Superior temporal gyrus (tissue), 1 donor: Measurements from ENCODE around the gene KLK8.
A peak's percentile ranks its signal among the peaks of the same experiment; 100 is the strongest.
"Not testable (repeated sequence)": the region's sequence is repeated elsewhere in the genome, so short reads cannot be mapped to it uniquely, and the experiment has no call there.

ENCODE experiments used
- DNase-seq: peaks from one replicate; pipeline ENCODE4 v3.0.0-alpha.2; 2016; ENCODE audit errors: extremely low spot score

Gene KLK8

DNA sequence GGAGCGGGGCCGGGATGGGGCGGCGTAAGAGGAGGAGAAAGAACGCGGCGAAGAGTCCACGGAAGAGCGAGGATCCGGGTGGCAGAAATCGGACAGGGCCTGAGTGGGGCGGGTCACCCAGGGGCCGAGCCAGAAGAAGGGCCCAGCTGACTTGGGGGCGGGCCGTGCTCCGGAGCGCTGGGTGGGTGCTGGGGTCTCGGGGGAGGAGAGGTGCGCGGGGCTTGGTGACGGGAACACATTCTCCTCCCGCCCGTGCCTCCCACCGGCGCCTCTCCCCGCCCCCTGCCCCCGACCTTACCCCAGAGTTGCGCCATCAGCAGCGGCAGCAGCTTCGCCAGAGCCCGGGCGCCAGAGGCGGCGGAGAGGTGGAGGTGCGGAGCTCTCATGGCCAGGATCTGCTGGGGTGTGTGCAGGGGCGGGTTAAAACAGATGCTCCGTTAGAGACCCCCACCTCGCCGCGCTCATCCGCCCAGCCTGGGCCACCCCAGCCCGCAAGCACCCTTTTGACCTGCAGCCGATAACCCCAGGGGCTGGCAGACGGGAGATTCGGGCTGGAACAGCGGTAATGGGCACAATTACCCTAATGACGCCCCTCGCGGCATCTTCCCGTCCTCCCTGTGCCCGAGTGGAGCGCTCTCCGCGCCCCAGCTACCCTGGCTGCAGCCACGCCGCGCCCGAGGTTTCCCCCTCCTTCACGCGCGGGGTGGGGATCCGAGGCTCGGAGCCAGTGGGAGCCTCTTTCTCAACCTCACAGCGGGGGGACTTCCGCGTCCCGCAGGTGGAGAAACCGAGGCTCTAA, 17.5 kb upstream of the KLK8 start:
- no peak for DNase-seq

DNA sequence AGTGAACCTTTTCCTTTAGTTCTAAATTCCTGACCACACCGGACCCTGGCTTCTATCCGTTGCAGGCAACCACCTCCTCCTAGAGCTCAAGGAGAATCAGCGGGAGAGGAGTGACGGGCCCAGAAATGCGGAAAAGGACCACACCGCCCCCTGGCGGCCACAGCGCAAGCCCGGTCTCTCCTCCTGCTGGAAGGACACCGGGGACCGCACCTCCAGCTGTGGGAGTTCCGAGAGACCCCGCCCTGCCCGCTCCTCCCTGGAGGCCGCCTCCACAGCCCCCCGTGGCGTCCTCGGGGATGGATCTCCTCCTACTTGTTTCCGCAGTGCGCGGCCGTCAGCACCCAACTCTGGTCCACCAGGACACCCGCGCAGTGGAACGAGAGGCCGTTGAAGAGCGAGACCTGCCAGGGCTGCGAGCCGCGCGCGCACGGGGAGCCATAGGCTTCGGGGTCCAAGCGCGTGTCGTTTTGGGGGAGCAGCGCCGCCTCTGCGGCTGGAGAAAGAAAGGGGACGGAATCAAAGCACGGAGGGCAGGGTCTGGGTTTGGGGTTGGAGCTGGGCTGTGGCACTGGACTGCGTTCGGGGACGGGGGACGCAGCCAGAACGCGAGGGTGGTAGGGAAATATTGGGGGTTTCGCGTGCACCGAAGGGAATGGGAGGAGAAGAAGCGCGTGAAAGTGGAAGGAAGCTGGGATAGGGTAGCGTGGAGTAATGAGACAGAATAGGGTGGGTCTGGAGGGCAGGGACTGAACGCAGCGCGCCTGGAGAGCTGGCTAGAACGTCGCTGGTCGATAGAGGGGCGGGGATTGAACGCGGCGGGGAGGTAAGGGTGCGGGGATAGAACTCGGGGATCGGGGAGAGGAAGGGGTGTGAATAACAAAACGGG, 15.6 kb upstream of the KLK8 start:
- peak; percentile 79 for DNase-seq

DNA sequence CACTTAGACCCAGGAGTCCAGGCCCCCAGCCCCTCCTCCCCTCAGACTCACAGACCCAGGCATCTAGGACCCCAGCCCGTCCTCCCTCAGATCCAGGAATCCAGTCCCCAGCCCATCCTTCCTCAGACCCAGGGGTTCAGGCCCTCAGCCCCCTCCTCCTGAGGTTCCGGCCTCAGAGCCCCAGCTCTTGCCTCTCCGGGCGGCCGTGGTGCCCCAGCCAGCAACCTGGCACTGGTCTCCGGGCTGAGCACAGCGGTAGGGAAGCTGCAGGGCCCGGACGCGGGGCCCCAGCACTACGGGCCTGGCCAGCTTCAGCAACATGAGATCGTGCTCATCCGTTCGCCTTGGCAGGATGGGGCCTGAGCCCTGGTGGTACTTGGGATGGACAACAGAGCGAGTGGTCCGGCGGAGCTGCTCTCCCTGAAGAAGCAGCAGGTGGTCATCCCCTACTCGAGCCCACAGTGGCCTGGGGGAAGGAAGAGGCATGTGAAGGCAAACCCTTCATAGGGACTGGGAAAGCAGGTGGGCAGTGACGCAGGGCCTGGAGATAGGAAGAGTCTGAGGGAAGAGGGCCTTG, 14.4 kb upstream of the KLK8 start:
- no peak for DNase-seq

DNA sequence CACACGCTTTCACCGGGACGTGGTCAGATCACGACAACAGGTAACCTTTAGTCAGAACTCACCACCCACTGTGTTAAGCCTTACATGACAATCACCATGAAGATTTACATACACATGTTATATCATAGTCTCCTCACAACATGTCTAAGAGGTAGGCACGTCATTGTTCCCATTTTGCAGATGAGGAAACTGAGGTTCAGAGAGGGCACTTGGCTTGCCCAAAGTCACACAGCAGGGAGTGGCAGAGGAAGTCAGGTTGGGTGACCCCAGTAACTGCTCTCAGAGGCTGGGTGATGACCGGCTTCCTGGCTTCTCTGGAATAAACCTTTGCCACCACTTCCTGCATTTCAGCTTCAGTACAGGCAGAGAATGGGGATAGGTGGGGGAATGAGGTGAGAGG, 12.8 kb upstream of the KLK8 start:
- DNase-seq: no peak

DNA sequence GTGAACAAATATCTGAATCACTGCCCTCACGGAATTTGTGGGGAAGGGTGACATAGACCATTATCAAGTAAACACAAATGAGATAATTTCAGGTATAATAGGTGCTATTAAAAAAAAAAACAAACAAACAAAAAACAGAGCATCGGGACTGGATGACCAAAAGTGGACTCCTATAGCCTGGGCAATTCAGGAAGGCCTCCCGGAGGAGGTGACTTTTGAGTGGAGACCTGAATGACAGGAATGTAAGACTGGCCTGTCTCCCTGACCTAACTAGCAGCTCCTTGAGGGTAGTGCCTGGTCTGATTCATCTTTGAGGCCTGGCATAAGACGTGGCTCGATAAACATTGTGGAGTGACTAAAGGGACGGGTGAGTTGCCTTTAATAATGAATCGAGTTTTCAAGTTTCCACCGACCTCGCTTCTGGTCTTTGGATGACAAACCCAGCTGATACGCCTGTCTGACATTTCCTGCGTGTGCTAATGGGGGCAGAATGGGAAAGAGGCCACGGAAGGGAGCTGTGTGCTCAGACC, 11.3 kb upstream of the KLK8 start:
- DNase-seq: no peak

DNA sequence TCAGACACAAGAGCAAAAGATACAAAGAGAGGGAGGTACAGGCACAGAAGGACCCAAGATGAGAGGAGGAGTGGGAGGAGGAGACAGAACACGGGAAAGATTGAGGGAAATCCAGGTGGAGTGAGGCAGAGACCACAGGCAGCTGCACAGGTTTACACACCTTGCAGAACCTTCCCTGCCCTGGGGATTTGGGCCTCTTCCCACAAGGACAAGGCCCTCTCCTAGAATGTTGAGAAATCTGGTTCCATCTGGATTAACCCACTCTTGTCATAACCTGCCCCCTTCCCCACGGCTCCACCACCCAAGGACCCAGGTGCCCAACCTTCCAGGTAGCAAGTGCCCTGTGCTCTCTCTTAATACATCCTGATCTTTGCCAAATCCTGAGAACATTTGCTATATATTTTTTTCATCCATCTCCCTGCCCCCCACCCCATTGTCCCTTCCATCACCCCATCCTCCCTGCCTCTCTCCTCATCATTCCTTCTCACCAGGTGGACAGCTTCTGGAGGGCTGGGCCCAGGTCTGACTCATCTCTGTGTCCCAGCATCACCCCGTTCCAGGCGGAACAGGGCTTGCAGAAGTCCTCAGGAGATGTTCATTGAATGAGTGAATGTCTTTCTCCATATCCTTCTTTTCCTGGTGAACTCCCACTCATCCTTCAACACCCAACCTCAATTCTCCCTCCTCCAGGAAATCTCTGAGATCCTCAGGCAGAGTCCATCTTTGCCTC, 8.8 kb upstream of the KLK8 start:
- no peak for DNase-seq

DNA sequence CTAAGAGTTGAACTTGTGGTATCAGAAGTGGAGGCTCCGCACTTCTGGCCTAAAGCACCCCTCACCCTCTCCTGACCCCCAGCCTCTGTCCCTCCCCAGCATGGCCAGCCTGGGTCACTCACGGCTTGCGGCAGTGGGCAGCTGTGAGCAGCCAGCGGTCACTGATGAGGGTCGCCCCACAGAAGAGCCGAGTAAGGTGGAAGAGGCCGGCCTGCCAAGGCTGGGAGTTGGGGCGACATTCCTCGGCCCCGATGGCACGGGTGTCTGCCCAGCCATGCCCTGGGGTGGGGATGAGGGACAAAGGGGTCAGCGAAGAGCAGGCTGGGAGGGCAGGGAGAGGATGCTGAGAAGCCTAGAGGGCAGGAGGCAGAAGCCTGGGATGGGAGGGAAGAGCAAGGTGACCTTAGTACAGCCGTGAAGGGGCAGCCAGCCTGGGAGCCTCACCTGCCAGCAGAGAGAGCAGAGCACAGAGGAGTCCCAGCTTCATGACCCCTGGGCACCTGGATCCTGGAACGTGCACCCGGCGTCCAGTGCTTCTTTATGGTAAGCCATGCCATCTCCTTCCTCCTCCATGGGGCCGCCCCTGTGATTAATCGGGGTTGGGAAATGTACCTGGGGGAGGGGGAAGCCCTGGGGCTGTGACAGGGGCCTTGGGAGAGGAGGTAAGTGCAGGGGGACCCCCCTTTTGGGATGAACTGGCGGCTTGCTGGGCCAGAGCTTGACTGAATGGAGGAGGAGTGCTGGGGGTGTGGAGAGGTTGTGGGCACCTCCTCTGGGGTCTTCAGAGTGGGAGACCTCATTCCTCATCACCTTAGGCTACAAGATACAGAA, 7.9 kb upstream of the KLK8 start:
- no peak for DNase-seq

DNA sequence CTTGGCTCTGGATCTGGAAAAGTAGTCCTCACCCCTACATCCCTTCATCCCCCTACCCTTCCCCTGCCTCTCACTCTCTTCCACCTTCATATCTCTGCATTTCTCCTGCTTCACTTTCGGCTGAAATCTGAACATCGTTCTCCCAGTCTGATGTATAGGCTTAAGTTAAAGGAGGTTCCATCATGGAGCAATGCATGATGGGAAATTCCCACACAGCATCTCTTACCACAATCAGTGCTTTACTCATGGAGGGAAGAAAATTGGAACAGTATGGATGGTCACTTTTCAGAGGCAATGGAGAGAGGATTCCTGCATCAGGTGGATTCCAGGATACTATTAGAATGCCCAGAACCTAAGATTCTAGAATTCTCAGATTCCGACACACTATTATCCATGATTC, 6.1 kb upstream of the KLK8 start:
- DNase-seq: no peak

DNA sequence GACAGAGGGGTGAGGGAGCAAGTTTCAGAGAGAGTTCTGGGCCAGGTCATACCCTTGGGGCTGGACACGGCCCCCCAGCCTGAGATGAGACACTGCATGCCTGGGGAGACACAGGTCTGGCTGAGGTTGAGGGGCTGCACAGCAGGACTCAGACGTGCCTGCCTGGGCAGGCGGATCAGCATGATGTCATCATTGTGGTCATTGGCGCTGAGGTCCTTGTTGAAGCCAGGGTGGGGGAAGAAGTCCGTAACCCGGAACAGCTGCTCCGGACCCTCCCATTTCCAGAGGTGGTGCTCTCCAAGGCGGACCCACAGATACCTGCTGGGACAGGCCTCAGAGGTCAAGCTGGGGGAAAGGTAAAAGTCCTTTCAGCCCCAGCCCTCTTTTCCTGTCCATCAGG, 5.0 kb upstream of the KLK8 start:
- no peak for DNase-seq

DNA sequence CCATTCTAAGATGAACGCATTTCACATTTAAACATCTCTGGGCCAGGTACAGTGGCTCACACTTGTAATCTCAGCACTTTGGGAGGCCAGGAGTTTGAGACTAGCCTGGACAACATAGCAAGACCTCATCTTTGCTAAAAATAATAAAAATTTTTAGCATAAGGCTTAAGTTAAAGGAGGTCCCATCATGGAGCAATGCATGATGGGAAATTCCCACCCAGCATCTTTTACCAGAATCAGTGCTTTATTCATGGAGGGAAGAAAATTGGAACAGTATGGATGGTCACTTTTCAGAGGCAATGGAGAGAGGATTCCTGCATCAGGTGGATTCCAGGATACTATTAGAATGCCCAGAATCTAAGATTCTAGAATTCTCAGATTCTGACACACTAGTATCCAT, 3.8 kb upstream of the KLK8 start:
- no peak for DNase-seq

DNA sequence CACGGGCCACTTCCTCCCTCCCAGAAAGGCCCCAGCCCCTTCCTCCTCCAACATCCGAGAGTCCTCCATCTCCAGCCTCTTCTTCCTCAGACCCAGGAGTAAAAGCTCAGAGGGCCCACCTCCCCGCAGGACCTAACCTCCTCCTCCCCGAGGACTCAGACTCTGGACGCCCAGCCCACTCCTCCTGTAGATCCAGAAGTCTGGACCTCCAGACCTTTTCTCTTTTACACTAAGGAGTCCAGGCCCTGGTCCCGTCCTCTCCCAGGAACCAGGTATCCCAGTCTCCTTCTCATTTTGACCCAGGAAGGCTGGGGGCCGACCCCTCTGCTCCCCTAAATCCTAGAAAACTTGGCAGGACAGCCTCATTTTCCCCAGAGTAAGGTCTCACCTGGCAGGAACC, 1.9 kb upstream of the KLK8 start:
- no peak for DNase-seq

DNA sequence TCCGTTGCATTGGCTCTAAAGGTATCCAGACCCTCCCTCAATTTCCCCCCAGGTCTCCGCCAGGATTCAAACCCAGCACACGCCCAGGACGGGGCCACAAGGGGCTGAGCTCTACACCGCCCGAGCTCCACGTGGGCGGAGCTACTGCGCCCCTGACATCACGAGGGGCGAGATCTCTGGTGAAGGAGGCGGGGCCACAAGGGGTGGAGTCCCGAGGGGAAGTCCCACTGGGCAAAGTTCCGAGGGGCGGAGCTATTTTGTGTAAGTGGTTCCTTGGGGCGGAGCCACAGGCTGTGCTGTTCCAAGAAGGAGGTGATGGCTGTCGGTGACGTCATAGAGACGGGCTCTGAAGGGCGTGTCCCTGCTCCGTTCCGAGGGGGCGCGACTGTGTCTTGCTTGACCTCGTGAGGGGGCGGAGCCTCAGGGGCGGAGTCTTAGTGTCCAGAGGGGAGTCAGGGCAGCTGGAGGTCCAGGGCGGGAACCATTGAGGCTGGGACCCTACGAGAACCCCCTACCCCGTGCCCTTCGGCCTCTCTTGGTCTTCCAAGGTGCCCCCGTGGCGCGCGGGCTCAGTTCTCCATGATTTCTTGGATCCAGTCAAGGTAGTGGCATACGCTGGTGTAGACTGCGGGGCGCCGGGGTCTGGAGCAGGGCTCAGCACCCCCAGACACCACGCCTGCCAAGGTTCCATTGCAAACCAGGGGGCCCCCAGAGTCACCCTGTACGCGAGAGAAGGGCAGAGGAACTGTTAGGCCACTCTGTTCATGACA, 1.3 kb upstream of the KLK8 start:
- DNase-seq: no peak

DNA sequence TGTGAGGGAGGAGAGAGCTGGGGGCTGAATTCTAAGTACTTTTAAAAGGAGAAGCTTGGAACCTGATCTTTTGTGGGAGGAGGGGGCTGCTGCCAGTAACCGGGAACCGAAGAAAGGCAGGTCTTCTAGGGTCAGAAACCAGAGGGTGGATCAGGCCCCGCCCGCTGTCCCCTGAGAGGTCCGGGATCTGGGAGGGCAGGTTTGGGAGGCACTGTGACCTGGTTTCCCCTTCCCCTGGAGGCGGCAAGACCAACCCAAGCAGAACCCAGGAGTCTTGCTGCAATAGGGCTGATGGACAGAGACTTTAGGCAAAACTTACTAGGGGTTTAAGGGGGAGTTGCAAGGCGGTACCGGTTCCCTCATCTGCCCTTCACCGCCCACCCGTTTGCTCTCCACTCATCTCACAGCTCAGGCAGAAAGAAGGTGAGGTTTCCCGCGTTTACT, 707 bp upstream of the KLK8 start:
- no peak for DNase-seq

DNA sequence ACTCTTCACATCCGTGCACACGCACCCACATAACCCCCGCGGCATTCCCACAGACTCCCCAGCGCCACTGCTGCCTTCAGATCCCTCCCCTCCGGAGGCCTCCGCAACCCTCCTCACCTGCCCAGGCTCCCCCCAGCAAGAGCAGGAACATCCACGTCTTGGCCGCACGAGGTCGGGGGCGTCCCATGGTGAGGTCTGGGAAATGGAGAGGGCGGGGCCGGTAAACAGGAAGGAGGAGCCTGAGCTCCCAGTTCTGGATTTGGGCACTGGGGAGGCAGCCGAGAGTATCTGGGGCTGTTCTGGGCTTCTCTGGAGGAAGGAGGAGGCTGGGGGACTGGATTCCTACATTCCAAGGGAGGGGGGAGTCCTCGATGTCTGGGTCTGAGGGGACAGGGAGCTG, 423 bp downstream of the KLK8 start:
- no peak for DNase-seq

DNA sequence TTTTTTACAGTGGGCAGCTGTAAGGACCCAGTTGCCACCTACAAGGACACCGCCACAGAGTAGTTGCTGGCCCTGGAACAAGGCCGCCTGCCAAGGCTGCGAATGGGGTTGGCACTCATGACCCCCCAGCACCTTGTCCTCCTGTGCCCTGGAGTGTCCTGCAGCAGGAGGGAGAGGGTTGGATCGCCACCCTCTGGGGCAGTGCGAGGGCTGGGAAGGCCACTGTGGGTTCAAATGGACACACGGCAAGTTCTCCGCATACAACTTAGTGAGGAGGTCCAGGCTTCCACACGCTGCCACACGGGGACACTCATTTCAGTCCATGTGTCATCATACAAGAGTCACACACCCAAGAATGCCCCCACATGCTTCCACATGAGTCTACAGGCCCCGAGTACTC, 978 bp downstream of the KLK8 start:
- DNase-seq: no peak

DNA sequence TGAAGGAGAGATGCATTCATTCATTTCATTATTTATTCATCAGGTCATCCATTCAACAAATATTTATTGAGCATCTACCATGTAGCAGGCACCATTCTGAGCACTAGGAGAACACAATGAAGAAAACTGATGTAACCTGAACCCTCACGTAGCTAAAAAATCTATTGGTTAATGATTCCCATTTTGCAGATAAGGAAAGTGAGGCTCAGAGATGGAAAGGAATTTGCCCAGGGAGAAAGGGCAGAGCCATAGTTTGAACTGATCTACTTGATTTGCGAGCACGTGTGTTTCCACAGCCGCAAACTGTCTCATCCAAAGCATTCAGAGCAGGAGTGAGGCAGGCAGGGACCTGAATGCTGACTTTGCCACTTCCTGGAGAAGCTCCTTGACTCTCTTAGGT, 2.7 kb downstream of the KLK8 start:
- DNase-seq: no peak

DNA sequence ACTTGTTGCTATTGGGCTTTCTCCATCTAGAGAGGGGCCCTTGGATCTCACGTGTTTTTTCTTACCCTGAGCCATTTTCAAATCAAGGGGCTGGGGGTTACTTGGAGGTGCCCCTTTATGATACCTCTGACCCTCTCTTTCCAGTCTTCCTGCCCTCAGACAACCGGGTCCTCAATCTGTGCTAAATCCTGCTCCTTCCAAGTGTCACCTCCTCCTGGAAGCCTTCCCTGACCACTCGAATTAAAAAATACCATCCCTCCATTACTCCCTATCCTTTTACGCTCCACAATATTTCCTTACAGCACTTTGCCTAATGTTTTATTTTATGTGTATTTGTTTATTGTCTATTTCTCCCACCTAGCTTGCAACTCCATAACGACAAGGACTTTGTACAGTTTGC, 3.3 kb downstream of the KLK8 start:
- DNase-seq: no peak

DNA sequence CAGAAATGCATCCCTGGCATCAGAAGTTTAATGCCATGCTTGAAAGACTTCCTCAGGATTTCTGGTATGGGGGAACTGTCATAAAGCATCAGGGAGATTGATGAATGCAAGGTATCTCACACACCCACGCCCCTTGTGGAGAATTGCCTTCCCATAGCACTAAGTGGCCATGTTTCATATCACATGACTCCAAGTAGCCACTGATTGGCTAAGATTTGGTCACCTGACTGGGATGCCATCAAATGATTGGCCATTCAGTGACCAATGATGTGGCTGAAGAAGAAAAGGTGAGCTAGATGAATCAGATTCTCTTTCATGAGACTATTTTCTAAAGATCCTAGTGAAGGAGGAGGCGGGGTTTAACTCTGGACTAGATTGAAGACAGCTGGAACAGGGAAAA, 7.3 kb downstream of the KLK8 start:
- DNase-seq: no peak

DNA sequence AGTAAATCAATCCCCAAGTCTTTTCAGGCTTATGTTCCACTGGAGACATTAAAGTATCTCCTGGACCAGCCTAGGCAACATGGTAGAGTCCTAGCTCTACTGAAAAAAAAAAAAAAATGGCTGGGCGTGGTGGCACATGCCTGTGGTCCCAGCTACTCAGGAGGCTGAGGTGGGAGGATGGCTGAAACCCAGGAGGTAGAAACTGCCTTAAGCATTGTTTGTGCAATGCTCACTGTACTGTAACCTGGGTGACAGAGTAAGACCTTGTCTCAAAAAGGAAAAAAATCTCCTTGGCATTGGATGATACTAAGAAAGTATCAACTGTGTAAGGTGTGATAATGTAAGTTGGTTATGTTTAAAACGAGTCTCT, 8.8 kb downstream of the KLK8 start:
- no peak for DNase-seq

DNA sequence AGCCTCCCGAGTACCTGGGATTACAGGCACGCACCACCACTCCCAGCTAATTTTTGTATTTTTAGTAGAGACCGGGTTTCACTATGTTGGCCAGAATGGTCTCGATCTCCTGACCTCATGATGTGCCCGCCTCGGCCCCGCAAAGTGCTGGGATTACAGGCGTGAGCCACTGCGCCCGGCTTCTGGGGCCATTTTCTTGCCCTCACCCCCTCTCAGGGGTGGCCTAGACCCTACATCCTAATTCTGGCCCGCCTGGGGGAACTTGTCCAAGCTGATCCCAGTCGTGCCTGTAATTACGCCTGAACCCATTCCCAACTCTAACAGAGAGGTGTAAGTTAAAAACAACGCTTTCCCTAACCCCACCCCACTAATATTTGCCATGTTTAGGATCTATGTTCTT, 17.0 kb downstream of the KLK8 start:
- DNase-seq: not testable (repeated sequence)
